Measurements from ENCODE around the gene TFEB.

DNA sequence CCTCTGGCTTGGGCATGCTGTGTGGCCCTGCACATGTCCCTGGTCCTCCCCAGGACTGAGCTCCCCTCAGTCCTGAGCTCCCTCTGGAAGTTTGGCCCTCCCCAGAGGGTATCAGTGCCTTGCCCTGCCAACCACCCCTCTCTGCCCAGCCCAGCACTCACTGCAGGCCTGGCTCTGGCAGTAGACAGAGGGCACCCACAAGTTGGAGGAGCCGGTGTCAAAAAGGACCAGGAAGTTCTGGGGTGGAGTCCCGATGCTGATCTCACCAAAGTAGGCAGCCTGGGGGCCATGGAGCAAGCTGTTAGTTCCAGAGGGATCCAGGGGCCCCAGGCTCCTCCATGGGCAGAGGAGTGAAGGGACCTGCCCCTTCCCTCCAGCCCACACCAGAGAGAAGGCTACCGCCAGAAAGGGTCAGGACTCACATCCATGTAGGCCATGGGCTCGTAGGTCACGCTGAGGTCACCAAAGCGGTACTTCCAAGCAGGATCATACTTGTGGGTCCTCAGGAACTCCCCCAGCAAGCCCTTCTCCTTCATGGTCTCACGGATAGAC lies 8.9 kb upstream of the TFEB start:
- TF ChIP-seq, protein P1, sequence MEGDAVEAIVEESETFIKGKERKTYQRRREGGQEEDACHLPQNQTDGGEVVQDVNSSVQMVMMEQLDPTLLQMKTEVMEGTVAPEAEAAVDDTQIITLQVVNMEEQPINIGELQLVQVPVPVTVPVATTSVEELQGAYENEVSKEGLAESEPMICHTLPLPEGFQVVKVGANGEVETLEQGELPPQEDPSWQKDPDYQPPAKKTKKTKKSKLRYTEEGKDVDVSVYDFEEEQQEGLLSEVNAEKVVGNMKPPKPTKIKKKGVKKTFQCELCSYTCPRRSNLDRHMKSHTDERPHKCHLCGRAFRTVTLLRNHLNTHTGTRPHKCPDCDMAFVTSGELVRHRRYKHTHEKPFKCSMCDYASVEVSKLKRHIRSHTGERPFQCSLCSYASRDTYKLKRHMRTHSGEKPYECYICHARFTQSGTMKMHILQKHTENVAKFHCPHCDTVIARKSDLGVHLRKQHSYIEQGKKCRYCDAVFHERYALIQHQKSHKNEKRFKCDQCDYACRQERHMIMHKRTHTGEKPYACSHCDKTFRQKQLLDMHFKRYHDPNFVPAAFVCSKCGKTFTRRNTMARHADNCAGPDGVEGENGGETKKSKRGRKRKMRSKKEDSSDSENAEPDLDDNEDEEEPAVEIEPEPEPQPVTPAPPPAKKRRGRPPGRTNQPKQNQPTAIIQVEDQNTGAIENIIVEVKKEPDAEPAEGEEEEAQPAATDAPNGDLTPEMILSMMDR (IDR thresholded peaks at IDR 0.05) = no peak
- TF ChIP-seq POLR2AphosphoS5 (IDR thresholded peaks at IDR 0.05) = no peak
